ENCODE data around the gene FOXM1.

The FOXM1 gene, protein sequence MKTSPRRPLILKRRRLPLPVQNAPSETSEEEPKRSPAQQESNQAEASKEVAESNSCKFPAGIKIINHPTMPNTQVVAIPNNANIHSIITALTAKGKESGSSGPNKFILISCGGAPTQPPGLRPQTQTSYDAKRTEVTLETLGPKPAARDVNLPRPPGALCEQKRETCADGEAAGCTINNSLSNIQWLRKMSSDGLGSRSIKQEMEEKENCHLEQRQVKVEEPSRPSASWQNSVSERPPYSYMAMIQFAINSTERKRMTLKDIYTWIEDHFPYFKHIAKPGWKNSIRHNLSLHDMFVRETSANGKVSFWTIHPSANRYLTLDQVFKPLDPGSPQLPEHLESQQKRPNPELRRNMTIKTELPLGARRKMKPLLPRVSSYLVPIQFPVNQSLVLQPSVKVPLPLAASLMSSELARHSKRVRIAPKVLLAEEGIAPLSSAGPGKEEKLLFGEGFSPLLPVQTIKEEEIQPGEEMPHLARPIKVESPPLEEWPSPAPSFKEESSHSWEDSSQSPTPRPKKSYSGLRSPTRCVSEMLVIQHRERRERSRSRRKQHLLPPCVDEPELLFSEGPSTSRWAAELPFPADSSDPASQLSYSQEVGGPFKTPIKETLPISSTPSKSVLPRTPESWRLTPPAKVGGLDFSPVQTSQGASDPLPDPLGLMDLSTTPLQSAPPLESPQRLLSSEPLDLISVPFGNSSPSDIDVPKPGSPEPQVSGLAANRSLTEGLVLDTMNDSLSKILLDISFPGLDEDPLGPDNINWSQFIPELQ

GRCh38 chr12:2877047-2877952, at the start of gene FOXM1, which contains the start of gene RHNO1:
TSS of gene FOXM1 (minus strand) at chr12:2877174. CDS start at chr12:2874478, 2,696 bp downstream.
TSS of gene RHNO1 (plus strand) at chr12:2877223. CDS start at chr12:2885367, 8,144 bp downstream.
- DNase-seq (ENCODE audit: low read depth): peak; percentile 89

GRCh38 chr12:2925322-2925995, 48.5 kb upstream of the FOXM1 start:
- peak; percentile 15 for DNase-seq (ENCODE audit: low read depth)

DNA sequence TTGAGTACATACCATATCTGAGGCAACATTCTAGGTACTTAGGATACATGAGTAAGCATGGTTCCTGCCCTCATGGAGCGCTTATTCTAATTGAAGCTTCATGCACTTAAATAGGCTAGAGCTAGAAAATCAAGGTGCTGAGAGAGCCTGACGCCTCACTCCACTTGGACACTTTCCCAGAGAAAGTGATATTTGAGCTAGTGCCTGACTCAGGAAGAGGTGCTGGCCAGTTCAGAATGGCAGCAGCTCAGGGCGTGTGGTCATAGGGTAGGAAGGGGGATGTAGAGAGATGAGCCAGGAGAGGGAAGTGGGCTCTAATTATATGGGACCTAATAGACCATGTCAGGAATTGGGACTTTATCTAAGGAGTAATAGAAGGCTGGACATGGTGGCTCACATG, 47.0 kb upstream of the FOXM1 start:
- DNase-seq (ENCODE audit: low read depth): peak; percentile 86

DNA sequence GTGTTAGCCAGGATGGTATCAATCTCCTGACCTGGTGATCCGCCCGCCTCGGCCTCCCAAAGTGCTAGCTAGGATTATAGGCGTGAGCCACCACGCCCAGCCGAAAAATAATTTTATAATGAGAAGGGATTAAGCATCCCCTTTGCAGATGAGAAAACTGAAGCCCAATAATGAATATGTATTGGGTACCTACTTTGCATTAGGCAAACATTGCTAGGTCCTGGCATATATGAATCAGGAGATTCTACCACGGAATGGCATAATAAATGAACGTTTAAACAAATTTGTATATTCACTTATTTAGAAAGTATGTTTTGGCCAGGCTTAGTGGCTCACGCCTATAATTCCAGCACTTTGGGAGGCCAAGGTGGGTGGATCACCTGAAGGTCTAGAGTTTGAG, 46.1 kb upstream of the FOXM1 start:
- DNase-seq (ENCODE audit: low read depth): no peak

DNA sequence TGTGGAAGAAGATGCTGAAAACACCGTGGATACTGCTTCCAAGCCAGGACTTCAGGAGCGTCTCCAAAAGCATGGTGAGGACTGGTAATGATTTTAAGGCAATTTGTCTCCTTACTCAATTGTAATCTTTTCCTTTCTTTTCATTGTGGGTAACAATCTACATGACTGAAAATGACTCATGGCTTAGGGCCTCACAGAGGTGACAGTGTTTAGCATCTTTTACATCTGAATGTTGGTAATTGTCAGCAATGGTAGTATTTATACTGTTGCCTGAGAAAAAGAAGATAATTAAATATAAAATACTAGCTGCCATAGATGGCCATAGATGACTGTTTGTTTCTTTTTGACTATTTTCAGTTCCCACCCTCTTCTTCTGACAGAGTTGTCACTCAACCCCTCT, 45.4 kb upstream of the FOXM1 start:
- DNase-seq (ENCODE audit: low read depth): peak; percentile 10

DNA sequence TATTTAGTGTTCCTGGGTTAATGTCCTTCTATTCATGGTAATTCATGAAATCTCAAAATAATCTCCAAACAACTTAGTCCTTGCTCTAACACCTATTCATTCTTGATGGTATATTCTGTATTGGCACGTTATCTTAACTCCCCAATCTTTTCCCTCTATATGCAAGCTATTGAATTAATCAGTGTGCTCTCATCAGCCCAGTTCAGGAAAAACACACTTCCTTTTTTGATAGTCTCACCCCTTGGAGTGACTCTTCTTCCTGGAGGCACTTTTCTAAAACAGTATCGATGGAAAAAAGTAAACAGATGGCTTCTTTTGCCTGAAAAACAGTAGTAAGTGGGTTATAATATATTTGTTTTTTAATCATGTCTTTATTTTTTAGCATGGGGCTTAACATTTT, 42.3 kb upstream of the FOXM1 start:
- DNase-seq (ENCODE audit: low read depth): no peak

DNA sequence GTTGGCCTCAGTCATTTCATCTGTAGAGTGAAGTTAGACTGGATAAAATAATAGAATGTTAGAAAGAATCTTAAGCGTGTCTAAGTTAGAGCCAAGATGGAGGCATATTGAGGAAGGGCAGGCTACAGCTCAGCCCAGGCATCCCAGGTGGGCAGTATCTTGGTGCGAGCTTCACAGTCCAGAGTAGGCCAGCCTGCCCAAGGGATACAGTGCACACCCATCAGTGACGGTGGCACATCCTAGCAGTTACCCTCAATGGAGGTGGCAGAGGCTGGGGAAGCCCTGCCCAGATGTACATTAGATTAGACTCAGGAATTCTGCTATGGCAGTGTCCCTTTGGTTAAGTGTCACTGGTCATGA, 35.2 kb upstream of the FOXM1 start:
- no peak for DNase-seq (ENCODE audit: low read depth)

DNA sequence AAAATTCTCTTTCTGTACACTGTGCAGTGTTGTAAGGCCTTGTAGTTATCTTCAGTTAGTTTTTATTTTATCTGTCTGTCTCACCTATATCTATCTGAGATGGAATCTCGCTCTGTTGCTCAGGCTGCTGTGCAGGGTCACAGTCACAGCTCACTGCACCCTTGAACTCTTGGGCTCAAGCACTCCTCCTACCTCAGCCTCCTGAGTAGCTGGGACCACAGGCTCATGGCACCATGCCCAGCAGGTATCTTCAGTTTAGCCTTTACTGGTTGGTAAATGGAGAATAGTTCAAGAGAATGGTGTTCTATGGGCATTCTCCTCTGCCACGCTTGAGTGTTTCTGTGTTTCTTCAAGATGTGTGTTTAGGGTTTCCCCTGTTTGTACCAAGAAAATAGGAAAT, 27.3 kb upstream of the FOXM1 start:
- DNase-seq (ENCODE audit: low read depth): no peak

- DNase-seq (ENCODE audit: low read depth): peak; percentile 39
Measured at GRCh38 chr12:2902272-2902880, 25.4 kb upstream of the FOXM1 start.

- no peak for DNase-seq (ENCODE audit: low read depth)
Measured at GRCh38 chr12:2900642-2901041, 23.7 kb upstream of the FOXM1 start.

GRCh38 chr12:2897418-2897817, 20.4 kb upstream of the FOXM1 start:
- no peak for DNase-seq (ENCODE audit: low read depth)

GRCh38 chr12:2895511-2895910, 18.5 kb upstream of the FOXM1 start:
- DNase-seq (ENCODE audit: low read depth): no peak

DNA sequence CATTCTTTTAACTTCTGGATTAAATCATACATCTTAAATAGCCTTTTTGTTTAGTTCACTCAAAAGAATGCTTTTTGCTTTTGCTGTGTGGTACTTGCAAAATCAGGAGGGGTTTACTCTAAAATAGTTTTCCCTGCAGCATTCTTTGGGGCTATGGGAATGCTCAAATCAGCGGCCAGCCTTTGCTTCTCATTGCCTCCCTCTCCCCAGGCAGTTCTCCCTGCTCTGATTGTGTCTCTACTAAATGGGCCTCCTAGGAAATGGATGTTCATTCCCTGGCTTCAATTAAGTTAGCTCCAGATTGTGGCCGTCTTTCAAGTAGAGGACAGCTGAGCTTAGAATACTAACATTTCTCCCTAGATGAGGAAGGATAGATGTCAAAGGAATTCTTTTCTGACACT, 18.1 kb upstream of the FOXM1 start:
- no peak for DNase-seq (ENCODE audit: low read depth)

- peak; percentile 88 for DNase-seq (ENCODE audit: low read depth)
Measured at GRCh38 chr12:2893007-2893406, 16.0 kb upstream of the FOXM1 start.

GRCh38 chr12:2892246-2892645, 15.3 kb upstream of the FOXM1 start:
- DNase-seq (ENCODE audit: low read depth): no peak

DNA sequence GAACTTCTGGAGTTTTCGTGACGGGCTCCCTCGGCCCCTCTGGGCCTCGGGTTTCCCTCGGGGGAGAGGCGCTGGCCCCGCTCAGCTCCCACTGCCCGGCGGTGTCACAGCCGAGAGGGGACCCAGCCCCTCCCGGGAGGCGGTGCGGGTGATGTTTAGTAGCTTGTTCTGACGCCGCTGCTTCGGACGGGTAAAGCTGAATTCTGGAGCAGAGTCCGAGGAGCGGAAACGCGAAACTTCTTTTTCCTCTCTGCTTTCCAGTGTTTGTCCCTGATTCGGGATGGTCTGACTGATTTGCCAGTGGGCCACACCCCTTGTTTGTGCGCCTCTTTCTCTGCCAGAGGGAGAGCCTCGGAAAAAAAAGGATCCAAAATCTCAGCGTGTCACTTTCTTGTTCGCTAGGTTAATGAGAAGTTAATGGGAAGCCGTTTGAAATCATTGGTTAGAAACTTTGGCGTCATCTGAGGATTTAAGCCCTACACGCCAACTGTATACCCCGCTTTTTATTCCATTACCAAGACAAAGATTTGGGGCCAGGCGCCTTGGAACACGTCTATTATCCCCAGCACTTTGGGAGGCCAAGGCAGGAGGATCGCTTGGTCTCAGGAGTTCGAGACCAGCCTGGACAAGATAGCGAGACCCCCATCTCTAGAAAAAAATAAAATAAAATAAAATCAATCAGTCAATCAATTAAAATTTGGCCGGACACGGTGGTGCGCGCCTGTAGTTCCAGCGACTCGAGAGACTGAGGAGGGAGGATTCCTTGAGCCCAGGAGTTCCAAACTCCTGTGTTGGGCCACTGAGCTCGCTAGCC, 14.5 kb upstream of the FOXM1 start:
- peak; percentile 56 for DNase-seq (ENCODE audit: low read depth)

- peak; percentile 97 for DNase-seq (ENCODE audit: low read depth)
Measured at GRCh38 chr12:2890388-2891239, 13.6 kb upstream of the FOXM1 start, which contains the start of gene TULP3. TSS of gene TULP3 (plus strand) at chr12:2890891. CDS start at chr12:2890948, 57 bp downstream.

DNA sequence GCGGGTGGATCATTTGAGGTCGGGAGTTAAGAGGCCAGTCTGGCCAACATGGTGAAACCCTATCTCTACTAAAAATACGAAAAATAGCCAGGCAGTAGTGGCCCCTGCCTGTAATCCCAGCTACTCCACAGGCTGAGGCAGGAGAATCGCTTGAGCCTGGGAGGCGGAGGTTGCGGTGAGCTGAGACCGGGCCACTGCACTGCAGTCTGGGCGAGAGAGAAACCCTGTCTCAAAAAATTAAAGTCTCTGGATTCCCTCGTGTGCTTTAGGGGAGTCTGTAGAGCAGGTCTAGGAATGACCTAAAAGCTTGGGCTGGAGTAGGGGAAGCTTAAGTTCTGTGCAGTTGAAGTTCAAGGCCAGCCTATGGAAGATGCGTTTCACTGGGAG, 13.0 kb upstream of the FOXM1 start:
- no peak for DNase-seq (ENCODE audit: low read depth)

GRCh38 chr12:2886768-2887450, 9.9 kb upstream of the FOXM1 start:
- DNase-seq (ENCODE audit: low read depth): no peak

Data from iris pigment epithelial cell (primary cell).